Stimulated activated CD8-positive, alpha-beta memory T cell treated with anti-CD3 and anti-CD28 coated beads, Interleukin-4, amount 100 ng/mL, for 4 hours (primary cell): Measurements from ENCODE around the gene COL6A3.

Source experiments
- DNase-seq, 2 donors: peaks; one replicate each; pipeline ENCODE4 v3.0.0-alpha.2; 2020; ENCODE audit warnings: low read depth in 2 of 2, low spot score in 1 of 2

The COL6A3 gene

DNA sequence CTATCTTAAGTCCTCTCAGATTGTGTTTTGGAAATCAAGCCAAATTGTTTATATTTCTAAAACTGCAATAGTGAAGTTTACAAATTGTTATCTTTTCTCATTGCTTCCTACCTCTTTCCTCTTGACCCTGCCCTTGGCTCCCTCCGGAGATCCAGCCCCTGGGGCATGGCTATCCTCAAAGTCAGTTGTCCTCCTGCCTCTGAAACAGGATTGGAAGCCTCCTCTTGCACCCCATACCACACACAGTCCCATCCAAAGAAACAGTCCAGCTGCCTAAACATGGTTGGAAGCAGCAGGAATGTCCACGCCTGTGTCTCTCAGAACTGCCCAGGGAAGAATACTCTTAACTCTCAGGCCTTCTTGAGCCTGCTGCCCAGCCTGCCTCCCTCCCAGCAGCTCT lies 30.1 kb upstream of the COL6A3 start:
- DNase-seq = no peak

DNA sequence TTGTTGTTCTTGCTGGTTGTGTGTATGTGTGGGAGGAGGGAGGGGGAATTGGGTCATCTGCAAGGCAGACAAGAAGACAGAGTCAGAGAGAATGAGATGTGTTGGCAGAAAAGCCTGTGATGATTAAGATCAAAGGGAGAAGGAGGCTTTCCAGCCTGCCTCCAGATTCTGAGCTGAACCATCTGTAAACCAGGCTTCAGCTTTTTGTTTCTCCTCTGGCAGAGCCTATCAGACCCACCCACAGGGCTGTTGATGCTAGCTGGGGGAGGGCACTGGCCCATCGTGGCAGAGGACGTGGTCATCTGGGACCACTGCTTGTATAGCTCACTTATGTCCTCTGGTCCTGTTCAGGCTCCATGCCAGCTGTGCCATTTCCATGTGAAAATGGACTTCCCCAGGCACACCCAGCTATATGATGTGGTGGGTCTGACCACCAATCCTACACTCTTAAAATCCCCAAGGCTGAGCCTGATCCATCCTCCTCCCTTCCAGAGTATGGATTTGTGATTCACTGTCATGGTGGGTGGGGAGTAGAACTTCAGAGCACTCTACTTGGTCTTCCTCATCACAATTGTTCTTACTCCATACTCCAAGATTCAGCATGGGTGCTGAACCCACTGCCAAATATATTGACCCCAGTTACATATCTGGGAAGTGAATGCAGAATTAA lies 27.8 kb upstream of the COL6A3 start:
- no peak for DNase-seq

DNA sequence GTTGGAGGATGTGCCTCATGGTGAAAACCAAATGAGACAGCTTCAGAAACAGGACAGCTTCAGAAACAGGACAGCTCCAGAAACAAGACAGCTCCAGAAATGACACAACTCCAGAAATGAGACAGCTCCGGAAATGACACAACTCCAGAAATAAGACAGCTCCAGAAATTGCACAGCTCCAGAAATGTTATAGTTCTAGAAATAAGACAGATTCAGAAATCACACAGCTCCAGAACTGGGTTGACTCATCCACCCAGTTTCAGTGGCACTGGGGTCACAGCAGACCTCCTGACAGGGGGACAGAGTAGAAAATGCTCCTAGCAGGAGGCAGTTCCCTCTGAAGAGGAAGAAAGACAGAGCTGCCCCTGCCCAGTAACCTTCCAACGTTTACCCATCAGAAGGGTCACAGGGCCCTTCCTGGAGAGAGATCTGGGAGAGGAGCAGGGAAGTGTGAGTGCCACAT lies 26.9 kb upstream of the COL6A3 start:
- DNase-seq = no peak

DNA sequence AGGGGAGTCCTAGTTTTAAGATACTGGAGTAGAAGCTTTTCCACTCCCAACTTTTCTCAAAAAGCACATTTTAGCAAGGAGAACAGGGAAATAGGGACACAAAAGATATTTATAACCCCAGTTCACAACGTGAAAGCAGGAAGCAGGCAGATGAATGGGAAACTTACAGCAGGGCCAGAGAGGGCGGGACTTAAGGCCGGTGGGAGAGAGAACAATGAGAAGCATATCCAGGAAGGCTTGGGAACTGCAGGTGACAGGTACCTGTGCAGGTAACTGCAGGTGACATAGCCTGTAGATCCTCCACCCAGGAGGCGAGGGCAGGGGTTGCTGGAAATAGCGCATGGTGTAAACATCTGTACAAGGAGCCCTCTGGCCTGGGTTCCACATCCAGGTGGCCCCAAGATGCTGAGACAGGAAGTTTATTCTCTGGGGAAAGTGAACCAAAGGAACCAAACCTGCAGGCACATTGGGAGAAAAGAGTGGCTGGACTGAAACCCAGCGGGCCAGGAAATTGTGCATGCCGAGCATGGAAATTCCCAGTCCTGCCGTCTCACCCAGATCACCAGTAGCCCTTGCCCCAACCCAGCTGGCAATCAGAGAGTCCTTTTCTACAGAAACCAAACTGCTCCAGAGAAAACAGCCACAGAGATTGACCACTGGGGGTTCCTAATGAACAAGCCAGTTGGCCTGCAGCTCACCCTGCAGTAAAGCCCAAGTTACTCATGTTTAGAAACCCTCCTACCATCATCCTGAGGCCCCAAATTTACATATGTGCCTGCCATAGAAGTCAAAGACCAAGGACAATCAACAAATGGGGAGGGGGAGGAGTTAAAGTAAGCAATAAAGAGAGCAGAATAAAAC lies 24.3 kb upstream of the COL6A3 start:
- no peak for DNase-seq

DNA sequence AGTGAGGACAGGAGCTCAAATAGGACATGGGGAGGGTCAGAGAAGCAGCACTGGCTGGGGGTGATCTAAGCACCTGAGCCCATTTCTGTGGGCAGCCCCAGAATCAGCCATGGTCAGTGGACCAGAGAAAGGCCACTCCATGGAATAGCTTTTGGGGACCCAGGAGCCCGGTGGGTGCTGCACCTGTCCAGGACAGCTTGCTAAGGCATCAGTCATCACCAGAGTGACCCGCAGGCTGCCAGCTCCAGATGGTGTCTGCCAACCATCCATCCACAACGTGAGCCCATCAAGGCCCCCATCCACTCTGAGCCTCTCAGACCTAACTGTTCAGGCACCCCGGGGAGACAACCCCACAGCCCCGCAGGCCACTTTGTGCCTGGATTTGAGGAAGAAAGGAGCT lies 23.6 kb upstream of the COL6A3 start:
- DNase-seq = no peak

DNA sequence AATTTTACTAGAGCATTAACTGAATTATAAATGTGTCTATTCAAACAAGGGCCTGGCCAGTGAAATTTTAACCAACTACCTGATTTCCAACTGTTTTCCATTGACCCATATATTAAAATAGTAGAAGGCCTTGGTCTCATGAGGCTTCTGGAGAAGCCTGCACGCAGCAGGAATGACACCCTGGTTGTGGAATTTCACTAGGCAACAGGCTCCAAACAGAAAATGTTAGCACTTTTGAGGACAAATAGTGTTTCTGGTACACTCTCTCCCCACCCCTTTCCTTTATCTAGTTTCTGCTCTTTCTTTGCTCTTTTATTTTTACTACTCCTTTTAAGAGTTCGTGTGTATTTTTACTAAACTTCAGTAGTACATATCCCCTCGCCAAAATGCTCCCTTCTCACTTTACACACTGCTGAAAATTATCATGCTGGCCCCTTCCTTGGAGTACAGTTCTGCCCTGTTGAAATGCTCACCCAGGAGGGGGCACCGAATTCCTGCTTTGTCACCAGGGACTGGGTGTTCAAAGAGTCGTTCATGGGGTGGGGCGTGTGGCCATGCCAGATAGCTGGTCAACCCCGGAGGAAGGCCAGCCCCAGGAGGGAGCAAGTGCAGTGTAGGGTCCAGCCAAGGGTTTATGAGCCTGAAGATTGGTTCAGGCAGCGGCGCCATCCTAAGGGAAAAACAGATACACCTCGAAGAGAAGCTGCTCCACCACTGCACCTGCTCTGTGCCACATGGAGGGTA lies 22.1 kb upstream of the COL6A3 start:
- no peak for DNase-seq

DNA sequence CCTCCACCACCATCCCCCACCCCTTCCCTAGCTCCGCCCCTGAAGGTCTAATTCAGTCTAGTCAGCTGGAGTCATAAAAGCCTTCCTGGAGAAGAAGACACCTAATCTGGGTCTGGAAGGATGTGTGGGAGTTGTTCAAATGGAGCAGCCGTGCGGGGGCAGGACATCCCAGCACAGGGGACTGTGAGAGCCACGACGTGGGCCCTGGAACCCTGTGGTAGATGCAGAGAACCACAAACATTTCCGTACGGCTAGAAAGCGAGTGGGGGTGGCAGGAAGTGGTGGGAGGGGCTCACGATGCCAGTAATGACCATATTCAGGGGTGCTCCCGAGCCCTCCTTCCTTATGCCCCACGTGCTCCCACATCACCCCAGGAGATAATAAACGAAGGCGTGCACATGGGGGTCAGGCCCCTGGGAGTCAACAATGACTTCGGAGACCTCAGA lies 20.9 kb upstream of the COL6A3 start:
- DNase-seq = peak; percentile 62 to 80

DNA sequence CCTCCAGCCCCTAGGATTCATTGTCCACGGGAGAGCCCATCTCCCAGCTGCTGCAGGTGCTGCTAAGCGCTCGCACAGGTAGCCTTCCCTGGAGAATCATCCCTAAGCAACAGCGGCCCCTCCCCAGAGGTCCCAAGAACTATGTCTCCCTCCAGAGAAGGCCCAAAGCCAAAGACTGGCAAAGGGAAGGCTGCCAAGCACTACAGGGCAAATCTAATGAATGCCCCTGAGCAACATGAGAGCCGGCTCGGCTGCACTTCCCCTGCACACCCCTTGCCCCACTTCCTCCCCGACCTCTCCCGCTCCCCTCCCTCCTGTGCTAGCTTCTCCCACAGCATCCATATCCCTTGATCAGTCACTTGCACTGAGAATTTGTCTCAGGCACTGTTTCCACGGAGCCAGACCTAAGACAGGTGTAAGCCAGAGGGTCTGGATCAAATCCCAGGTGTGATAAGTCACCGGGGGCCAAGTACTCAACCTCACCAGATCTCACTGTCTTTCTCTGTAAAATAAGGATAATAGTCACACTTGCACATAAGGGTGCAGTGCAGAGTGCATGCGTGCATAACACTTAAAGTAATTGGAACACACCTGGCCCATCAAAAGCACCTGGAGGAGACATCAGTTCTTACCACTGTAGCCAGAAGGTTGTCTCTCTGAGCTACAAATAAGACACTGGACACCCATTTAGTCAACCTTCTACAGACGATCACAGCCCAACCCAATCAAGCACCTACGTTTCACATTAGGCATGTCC lies 20.1 kb upstream of the COL6A3 start:
- no peak for DNase-seq

DNA sequence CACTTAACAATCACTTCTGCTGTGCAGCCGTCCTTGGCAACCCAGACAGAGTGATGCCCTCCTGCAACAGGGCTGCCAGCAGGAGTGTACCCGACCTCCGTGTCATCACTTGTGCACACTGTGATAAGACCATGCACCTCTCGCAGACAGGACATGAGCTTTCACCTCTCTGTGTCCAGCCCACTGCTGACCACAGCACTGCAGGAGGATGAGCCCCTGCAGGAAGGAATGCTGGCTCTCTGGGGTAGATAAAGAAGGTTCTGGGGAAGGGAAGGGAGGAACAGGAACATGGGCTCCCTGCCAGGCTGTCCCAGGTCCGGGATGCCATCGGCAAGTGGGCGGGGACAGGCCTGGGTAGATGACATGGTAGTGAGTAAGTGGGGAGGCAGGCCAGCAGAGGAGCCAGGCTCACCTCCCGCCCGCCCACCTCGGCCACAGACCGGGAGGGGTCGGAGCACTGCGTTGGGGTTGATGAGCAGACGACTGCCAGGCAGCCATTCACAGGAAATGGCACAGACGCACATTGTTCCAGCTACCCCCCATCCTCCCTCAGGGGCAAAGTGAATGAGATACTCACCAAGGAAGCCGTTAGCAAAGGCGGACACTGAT lies 18.6 kb upstream of the COL6A3 start:
- DNase-seq = peak; percentile 69 to 90

DNA sequence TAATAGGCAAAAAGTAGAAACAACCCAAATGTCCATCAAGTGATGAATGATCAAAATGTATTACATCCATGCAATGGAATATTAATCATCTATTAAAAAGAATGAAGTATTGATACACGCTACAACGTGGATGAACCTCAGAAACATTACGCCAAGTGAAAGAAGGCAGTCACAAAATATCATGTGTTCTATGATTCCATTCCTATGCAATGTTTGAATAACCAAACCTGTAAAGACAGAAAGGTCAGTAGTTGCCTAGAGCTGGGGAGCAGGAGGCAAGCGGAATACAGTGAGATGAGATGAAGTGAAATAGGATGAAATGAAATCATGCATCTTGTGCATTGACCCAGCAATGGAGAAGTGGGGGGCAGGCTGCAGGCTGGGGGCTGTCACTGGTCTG lies 17.9 kb upstream of the COL6A3 start:
- no peak for DNase-seq

DNA sequence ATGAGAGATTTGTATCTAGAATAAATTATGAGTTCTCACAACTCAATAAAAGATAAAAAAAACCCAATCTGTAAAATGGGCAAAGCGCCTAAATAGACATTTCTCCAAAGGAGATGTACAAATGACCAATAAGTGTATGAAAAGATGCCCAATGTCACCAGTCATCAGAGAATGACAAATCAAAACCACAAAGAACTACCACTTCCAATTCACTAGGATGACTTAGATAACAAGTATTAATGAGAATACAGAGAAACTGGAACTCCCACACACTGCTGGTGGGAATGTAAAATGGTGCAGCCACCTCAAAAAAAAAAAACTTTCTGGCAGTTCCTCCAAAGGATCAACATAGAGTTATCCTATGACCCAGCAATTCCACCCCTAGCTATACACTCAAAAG lies 17.4 kb upstream of the COL6A3 start:
- DNase-seq = no peak

DNA sequence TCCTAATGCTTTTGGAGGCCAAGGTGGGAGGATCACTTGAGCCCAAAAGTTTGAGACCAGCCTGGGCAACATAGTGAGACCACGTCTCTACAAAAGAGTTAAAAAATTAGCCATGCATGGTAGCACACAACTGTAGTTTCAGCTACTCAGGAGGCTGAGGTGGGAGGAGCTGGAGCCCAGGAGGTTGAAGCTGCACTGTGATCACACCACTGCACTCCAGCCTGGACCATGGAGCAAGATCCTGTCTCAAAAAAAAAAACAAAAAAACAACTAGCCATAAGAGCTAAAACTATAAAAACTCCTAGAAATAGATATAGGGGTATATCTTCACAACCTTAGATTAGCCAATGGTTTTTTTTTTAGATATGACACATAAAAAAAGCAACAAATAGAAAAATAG lies 16.9 kb upstream of the COL6A3 start:
- no peak for DNase-seq

DNA sequence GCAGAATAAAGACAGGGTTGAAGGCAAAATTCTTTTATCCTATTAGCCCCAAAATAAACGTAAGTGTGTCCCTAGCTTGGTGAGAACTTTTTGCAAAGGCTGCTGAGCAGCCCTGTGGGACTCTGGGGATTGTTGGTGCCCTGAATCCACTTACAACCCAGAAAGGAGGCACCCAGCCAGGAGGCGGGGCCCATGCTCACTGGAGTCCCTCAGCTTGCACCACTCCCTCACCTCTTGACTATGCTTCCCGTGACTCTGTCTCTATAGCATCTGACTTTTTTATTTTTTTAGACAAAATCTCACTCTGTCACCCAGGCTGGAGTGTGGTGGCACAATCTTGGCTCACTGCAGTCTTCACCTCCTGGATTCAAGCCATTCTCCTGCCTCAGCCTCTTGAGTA lies 15.8 kb upstream of the COL6A3 start:
- no peak for DNase-seq

DNA sequence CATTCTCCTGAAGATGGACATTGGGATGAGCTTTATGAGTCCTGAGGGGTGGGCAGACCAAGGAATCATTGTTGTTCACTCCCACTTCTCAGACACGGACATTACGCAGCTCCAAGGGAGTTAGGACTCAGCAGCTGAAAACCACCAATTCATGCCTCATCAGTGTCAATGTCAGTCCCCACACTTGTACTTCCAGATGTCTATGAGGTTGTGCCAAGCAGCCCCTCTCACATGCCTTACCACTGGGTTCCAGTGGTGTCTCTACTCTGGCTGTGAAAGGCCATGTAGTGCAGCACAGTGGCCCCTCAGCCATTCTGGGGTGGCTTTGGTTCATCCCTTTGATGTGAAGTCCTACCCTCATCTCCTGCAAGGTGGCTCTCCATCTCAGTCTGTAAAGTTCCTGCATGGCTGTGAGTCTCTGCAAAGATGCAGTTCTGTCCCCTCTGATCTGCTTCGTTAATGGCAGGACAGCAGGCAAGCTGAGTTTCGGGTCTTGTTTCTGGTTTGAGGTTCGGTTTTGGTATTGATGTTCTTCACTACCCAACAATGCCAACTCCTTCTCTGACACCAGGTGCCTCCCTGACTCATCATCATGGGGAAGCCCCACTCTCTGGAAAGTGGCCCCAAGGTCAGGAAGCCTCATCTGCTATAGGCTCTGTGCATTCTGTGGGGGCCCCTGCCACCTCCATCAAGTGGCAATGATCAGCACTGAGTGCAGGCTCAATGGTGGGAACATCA lies 14.0 kb upstream of the COL6A3 start:
- peak; percentile 48 to 68 for DNase-seq

DNA sequence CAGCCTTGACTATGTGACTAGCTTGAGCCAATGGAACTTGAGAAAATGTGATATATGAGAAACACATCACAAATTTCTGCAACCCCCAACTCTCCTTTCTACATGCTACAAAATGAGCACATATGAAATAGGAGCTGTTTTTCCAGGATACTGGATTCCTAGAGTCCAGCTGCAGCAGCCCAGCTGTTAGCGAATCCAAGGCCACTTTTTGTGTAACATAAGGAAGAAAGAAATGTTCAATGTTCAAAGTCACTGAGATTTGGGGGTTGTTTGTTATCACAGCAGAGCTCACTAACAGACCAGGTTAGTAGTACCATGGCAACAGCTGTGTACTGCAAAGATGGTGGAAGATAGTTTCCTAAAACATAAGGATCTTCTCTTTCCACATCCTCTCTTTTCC lies 12.6 kb upstream of the COL6A3 start:
- no peak for DNase-seq

DNA sequence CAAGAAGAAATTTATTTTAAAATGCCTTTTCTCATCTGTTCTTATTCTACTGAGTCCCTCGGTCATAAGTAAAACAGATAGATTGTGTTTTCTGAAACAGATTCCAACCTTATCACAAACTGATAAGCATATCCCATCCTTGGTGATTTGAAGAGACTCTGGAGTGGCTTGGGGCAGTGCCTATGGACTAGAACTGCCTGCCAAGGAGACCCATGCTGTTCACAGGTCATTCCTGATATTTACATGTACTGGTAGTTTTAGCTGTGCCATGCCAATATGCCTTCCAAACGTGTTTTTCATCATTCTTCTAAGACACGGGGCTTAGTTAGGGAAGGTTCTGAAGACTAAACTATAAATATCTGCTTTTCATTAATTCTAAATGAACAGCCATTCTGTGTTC lies 11.4 kb upstream of the COL6A3 start:
- no peak for DNase-seq

DNA sequence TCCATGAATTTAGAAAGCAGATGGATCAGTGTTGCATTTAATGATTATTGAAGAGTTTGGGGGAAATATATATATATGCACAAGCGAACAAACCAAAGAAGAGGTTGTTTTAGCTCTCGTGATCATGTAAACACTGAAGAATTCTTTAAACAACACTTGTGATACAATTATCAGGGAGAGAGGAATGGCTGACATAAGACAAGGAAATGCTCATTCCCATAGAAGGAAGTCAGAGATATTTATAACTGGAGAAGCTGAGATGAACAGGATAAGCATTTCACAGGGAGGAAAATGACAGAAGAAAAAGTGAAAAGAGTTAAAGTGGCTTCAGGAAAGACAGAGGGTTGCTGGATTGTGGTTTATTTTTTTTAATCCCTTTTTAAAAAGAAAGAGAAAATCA lies 10.6 kb upstream of the COL6A3 start:
- no peak for DNase-seq

DNA sequence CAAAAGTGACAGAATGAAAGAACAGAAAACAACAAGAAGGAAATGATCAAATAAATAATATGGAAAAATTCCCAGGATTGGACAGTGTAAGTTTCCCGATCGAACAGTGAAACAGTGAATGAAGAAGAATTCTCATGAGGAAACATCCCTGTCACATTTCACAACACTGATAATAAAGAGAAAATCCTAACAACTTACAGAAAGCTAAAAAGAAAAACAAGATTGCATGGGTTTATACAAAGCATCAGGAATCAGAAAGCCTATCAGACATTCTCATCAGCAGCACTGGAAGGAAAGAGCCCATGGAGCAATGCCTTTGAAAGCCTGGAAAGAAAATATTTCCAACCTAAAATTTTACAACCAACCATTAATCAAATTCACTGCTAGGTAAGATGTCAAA lies 9.9 kb upstream of the COL6A3 start:
- no peak for DNase-seq

DNA sequence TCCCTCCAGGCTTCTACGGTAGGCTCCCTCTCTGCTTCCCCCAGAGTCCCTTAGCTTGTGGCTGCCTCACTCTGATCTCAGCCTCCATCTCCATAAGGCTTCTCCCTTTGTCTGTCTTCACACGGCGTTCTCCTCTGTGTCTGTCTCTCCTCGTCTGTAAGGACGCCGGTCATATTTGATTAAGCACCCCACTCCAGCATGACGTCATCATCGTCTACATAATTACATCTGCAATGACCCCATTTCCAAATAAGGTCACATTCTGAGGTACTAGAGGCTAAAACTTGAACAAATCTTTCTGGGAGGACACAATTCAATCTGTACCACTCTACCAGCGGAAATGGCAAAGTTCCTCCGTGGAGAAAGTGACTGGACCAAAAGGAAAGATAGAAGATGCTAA lies 8.3 kb upstream of the COL6A3 start:
- no peak for DNase-seq

DNA sequence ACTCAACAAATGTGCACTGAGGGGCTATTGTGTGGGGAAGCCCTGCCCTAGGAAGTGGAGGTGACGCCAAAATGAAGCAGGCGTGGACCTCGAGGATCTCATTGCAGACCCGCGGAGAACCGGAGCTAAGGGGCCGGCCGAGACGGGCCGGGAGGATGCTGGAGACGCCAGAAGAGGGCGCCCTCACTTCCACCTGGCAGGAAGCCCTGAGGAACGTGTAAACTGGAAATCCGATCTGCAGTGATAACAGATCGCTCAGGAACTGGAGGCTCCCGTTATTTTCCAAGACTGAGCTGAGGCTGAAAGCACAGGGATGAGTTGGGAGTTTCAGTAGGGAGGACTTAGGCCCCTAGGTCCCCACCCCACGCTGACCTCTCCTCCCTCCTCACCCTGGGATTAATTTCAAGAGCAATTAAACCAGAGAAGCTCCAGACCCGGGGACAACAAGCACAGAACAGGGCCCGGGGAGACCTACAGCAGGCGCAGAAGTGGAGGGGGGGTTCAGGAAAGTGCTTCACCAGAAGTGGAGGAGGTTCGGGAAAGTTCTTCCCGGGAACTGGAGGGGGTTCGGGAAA lies 7.7 kb upstream of the COL6A3 start:
- DNase-seq = peak; percentile 60 to 72
